Parathyroid adenoma (tissue), 2 donors: ENCODE results near the gene NACA.
A peak's percentile ranks its signal among the peaks of the same experiment; 100 is the strongest.

Experiments used
- H2AFZ ChIP-seq: fragments of 300-600 bp; sonication (generic); one replicate; pipeline ENCODE4 v1.7.0; 2017; ENCODE audit warnings: antibody characterized with exemption, mild to moderate bottlenecking
- H3K27ac ChIP-seq: fragments of 300-600 bp; sonication (generic); one replicate; pipeline ENCODE4 v1.7.0; 2017
- H3K27me3 ChIP-seq: fragments of 300-600 bp; sonication (generic); one replicate; pipeline ENCODE4 v1.7.0; 2017; ENCODE audit warnings: low read length; ENCODE audit not compliant: control insufficient read depth, insufficient read depth
- H3K36me3 ChIP-seq: fragments of 300-600 bp; sonication (generic); one replicate; pipeline ENCODE4 v1.7.0; 2017; ENCODE audit warnings: low read length; ENCODE audit not compliant: control insufficient read depth, insufficient read depth
- H3K4me1 ChIP-seq: fragments of 300-600 bp; sonication (generic); one replicate; pipeline ENCODE4 v1.7.0; 2017; ENCODE audit warnings: control low read depth
- H3K4me2 ChIP-seq: fragments of 300-600 bp; sonication (generic); one replicate; pipeline ENCODE4 v1.7.0; 2017; ENCODE audit warnings: low read length
- H3K4me3 ChIP-seq: fragments of 300-600 bp; sonication (generic); one replicate; pipeline ENCODE4 v1.7.0; 2017; ENCODE audit warnings: low read depth, low read length
- H3K79me2 ChIP-seq: fragments of 300-600 bp; sonication (generic); one replicate; pipeline ENCODE4 v1.7.0; 2017; ENCODE audit warnings: control low read depth
- H3K9ac ChIP-seq: fragments of 300-600 bp; sonication (generic); one replicate; pipeline ENCODE4 v1.7.0; 2017; ENCODE audit warnings: mild to moderate bottlenecking
- H3K9me3 ChIP-seq: fragments of 300-600 bp; sonication (generic); one replicate; pipeline ENCODE4 v1.7.0; 2017; ENCODE audit warnings: low read length; ENCODE audit not compliant: control insufficient read depth
- CTCF ChIP-seq: fragments of 300-600 bp; sonication (generic); IDR thresholded peaks from one replicate; pipeline ENCODE4 v1.7.0; 2017; ENCODE audit warnings: antibody characterized with exemption, mild to moderate bottlenecking
- donor health status: primary hyperparathyroidism.

NACA gene

GRCh38 chr12:56694161-56694560 lies 30.9 kb downstream of the NACA start:
- H3K9ac ChIP-seq = no peak overlapping the region
- no peaks in the 10 kb centered on the region for H3K79me2 ChIP-seq
- no peaks in the 10 kb centered on the region for H3K27me3 ChIP-seq
- no peak overlapping the region for H3K27ac ChIP-seq
- no peak for TF ChIP-seq CTCF
- H3K4me3 ChIP-seq = no peak overlapping the region
- H3K4me2 ChIP-seq = no peak overlapping the region
- H2AFZ ChIP-seq = no peak overlapping the region
- H3K9me3 ChIP-seq = no peaks in the 10 kb centered on the region
- no peaks in the 10 kb centered on the region for H3K36me3 ChIP-seq
- H3K4me1 ChIP-seq = peaks cover 4% of the 10 kb centered on the region

- H3K27ac ChIP-seq = peak overlapping the region; percentile 97
- peaks cover 19% of the 10 kb centered on the region for H3K79me2 ChIP-seq
- no peaks in the 10 kb centered on the region for H3K9me3 ChIP-seq
- peak overlapping the region; percentile 87 for H3K4me3 ChIP-seq
- no peaks in the 10 kb centered on the region for H3K4me1 ChIP-seq
- no peaks in the 10 kb centered on the region for H3K36me3 ChIP-seq
- peak overlapping the region; percentile 75 for H3K4me2 ChIP-seq
- H2AFZ ChIP-seq = peak overlapping the region; percentile 88
- no peak for TF ChIP-seq CTCF
- no peaks in the 10 kb centered on the region for H3K27me3 ChIP-seq
- H3K9ac ChIP-seq = peak overlapping the region; percentile 58
Observed at GRCh38 chr12:56688846-56689109, 36.3 kb downstream of the NACA start.

- H3K36me3 ChIP-seq = no peaks in the 10 kb centered on the region
- peak within 1 kb of the TSS; percentile 87 for H3K4me3 ChIP-seq
- TF ChIP-seq CTCF = no peak
- peak within 1 kb of the TSS; percentile 85 for H3K9ac ChIP-seq
- H3K9me3 ChIP-seq = no peaks in the 10 kb centered on the region
- peak within 1 kb of the TSS; percentile 97 for H3K27ac ChIP-seq
- H3K4me1 ChIP-seq = no peaks in the 10 kb centered on the region
- H2AFZ ChIP-seq = peak within 1 kb of the TSS; percentile 88
- H3K79me2 ChIP-seq = peaks cover 19% of the 10 kb centered on the region
- peak within 1 kb of the TSS; percentile 86 for H3K4me2 ChIP-seq
- H3K27me3 ChIP-seq = no peaks in the 10 kb centered on the region
Observed at GRCh38 chr12:56688129-56688845, 36.8 kb downstream of the NACA start, which contains the start of gene PTGES3. Gene PTGES3 (minus strand): TSS chr12:56688284. CDS start chr12:56687999, 285 bp downstream.

GRCh38 chr12:56687223-56688128 lies 37.6 kb downstream of the NACA start:
- no peaks in the 10 kb centered on the region for H3K9me3 ChIP-seq
- TF ChIP-seq CTCF = no peak
- H3K36me3 ChIP-seq = no peaks in the 10 kb centered on the region
- H2AFZ ChIP-seq = peak overlapping the region; percentile 86
- peak overlapping the region; percentile 86 for H3K4me2 ChIP-seq
- peak overlapping the region; percentile 85 for H3K9ac ChIP-seq
- peaks cover 27% of the 10 kb centered on the region for H3K79me2 ChIP-seq
- H3K27me3 ChIP-seq = no peaks in the 10 kb centered on the region
- peak overlapping the region; percentile 97 for H3K27ac ChIP-seq
- H3K4me3 ChIP-seq = peak overlapping the region; percentile 87
- H3K4me1 ChIP-seq = no peaks in the 10 kb centered on the region
